NOMO-1 treated with dmso at 0.1 percent for 144 hours (cell line): ENCODE measurements around the gene PCDHA12.
"Not testable (repeated sequence)": the region's sequence is repeated elsewhere in the genome, so short reads cannot be mapped to it uniquely, and the experiment has no call there.

ENCODE experiments used
- DNase-seq: peaks from one replicate; lab custom pipeline; 2025; ENCODE audit not compliant: unreplicated experiment; lab: John Stamatoyannopoulos, UW

Gene PCDHA12

GRCh38 chr5:140857177-140857986, 17.7 kb upstream of the PCDHA12 start:
- DNase-seq: no peak

GRCh38 chr5:140857987-140858240, 17.2 kb upstream of the PCDHA12 start:
- DNase-seq: no peak

- DNase-seq: no peak
Observed at GRCh38 chr5:140862441-140863295, 12.4 kb upstream of the PCDHA12 start.

GRCh38 chr5:140868721-140869554, 6.2 kb upstream of the PCDHA12 start, which contains the start of gene PCDHA11:
TSS of gene PCDHA11 (plus strand) at chr5:140868957. CDS start at chr5:140869104, 147 bp downstream.
- no peak for DNase-seq

GRCh38 chr5:140869555-140869886, 5.6 kb upstream of the PCDHA12 start:
- DNase-seq: no peak

- no peak for DNase-seq
Observed at GRCh38 chr5:140870221-140871201, 4.6 kb upstream of the PCDHA12 start.

- DNase-seq: not testable (repeated sequence)
Observed at GRCh38 chr5:140876541-140877261, 1.6 kb downstream of the PCDHA12 start.

- no peak for DNase-seq
Observed at GRCh38 chr5:140877262-140877581, 2.1 kb downstream of the PCDHA12 start.

- no peak for DNase-seq
Observed at GRCh38 chr5:140881889-140882590, 6.9 kb downstream of the PCDHA12 start, which contains the start of gene PCDHA13. TSS of gene PCDHA13 (plus strand) at chr5:140882124. CDS start at chr5:140882269, 145 bp downstream.

GRCh38 chr5:140882591-140882899, 7.4 kb downstream of the PCDHA12 start:
- no peak for DNase-seq

GRCh38 chr5:140883373-140883772, 8.3 kb downstream of the PCDHA12 start:
- no peak for DNase-seq

GRCh38 chr5:140883927-140884697, 9.0 kb downstream of the PCDHA12 start:
- no peak for DNase-seq

- no peak for DNase-seq
Observed at GRCh38 chr5:140916325-140916724, 41.2 kb downstream of the PCDHA12 start.

- no peak for DNase-seq
Observed at GRCh38 chr5:140923601-140924000, 48.5 kb downstream of the PCDHA12 start.

GRCh38 chr5:140925806-140926442, 50.8 kb downstream of the PCDHA12 start, which contains the start of gene PCDHAC1:
TSS of gene PCDHAC1 (plus strand) at chr5:140926299. CDS start at chr5:140926893, 594 bp downstream.
- no peak for DNase-seq

- DNase-seq: no peak
Observed at GRCh38 chr5:140926443-140927227, 51.5 kb downstream of the PCDHA12 start.

- DNase-seq: no peak
Observed at GRCh38 chr5:140927228-140927573, 52.1 kb downstream of the PCDHA12 start.
